ENCODE results near the gene GIPC1. TPM values are rescaled to one million over a fixed set of nuclear protein-coding genes. Genes with fewer than 3 reads are reported as not detected.

Gene GIPC1
- polyA plus RNA-seq, 2 of the 4 experiments (the other 2 are of a cell fraction): 52.9 to 86.4 TPM

- Histone ChIP-seq H3K9me3 (no peaks in the 10 kb centered on the region), H3K27ac (peak overlapping the region; percentile 52 to 84; a peak in 2 of 6 replicates), H3K4me3 (no peak overlapping the region), H3K4me1 (peaks cover 35% of the 10 kb centered on the region), H3K4me2 (peak overlapping the region; percentile 61; the same call in 1 of the 3 replicates)
- POLR2A ChIA-PET: no interaction called here
- ATAC-seq (peak; percentile 4 to 8; a peak in 3 of 6 replicates), DNase-seq (ENCODE audit: low read depth in 1 of 2, low spot score in 1 of 2) (no peak), FAIRE-seq (no peak)
- CTCF ChIA-PET: interaction anchor here (0.7 to 1.2 kb wide), 2 partner anchors 8 to 30 kb away, joined by 3 read pairs; no protein-coding TSS in a partner anchor
- TF ChIP-seq TFCP2L1 (CRISPR knock-in tag; IDR thresholded peaks at IDR 0.05) (no peak), RNF2 (IDR thresholded peaks at IDR 0.05; ENCODE audit: borderline replicate concordance, low read depth) (no peak), RCOR1 (IDR thresholded peaks at IDR 0.05; ENCODE audit: low read depth, low read length) (no peak), CBX2 (IDR thresholded peaks at IDR 0.05; ENCODE audit: borderline replicate concordance, low read depth) (no peak), JUNB (IDR thresholded peaks at IDR 0.05) (no peak), CHD2 (IDR thresholded peaks at IDR 0.05; ENCODE audit: low read length, partially characterized antibody) (no peak), NPAS2 (CRISPR knock-in tag; IDR thresholded peaks at IDR 0.05; ENCODE audit: borderline replicate concordance) (no peak), ZNF302 (CRISPR knock-in tag; IDR thresholded peaks at IDR 0.05) (no peak), E2F6 (IDR thresholded peaks at IDR 0.05; ENCODE audit: borderline replicate concordance, low read depth) (no peak), ZC3H11A (IDR thresholded peaks at IDR 0.05) (no peak)
- WGBS (ENCODE audit: missing lambda C conversion rate): 78% methylated on average over 12 of the region's 12 CpGs
These were observed 21.1 kb downstream of the GIPC1 start for GRCh38 chr19:14474827-14475226.

- DNase-seq (ENCODE audit: low read depth in 1 of 2, low spot score in 1 of 2) (no peak), ATAC-seq (no peak), FAIRE-seq (no peak)
- Histone ChIP-seq H3K4me1 (peaks cover 35% of the 10 kb centered on the region), H3K4me3 (no peak overlapping the region), H3K27ac (no peak overlapping the region; a peak in 1 of 6 replicates), H3K9me3 (no peaks in the 10 kb centered on the region), H3K4me2 (no peak overlapping the region)
- POLR2A ChIA-PET: no interaction called here
- CTCF ChIA-PET: no interaction called here
- WGBS (ENCODE audit: missing lambda C conversion rate): 97% methylated on average over 16 of the region's 53 CpGs
- TF ChIP-seq FOSL2 (IDR thresholded peaks at IDR 0.05) (no peak), FOSL2 (CRISPR knock-in tag; IDR thresholded peaks at IDR 0.05) (no peak), POLR2AphosphoS2 (conservative IDR thresholded peaks at IDR 0.05; ENCODE audit: low read length) (no peak), CTCF (IDR thresholded peaks at IDR 0.05) (no peak), HOXA7 (CRISPR knock-in tag; IDR thresholded peaks at IDR 0.05) (no peak), E2F6 (IDR thresholded peaks at IDR 0.05; ENCODE audit: borderline replicate concordance, low read depth) (no peak)
These were observed 21.8 kb downstream of the GIPC1 start for GRCh38 chr19:14473978-14474578.

- no peaks in the 10 kb centered on the region for H3K9me3 ChIP-seq
- ChIA-PET CTCF (interaction anchor here (0.5 to 2.6 kb wide), 15 partner anchors 12 to 337 kb away, joined by 3 to 12 read pairs (median 4); partner anchors contain the start of genes ASF1B and PKN1), POLR2A (no interaction called here)
- DNase-seq (ENCODE audit: low read depth in 1 of 2, low spot score in 1 of 2) (no peak), ATAC-seq (no peak), FAIRE-seq (no peak)
- H3K4me2 ChIP-seq: no peak overlapping the region
- H3K27ac ChIP-seq: no peak overlapping the region
- peaks cover 35% of the 10 kb centered on the region for H3K4me1 ChIP-seq
- H3K4me3 ChIP-seq: no peak overlapping the region
- WGBS (ENCODE audit: missing lambda C conversion rate): 96% methylated on average over 79 of the region's 97 CpGs
- no peak for TF ChIP-seq JUNB (IDR thresholded peaks at IDR 0.05)
- no peak for TF ChIP-seq CTCF (IDR thresholded peaks at IDR 0.05)
- no peak for TF ChIP-seq RFX5 (IDR thresholded peaks at IDR 0.05)
- no peak for TF ChIP-seq NR3C1 (IDR thresholded peaks at IDR 0.05)
- no peak for TF ChIP-seq MYC (IDR thresholded peaks at IDR 0.05; ENCODE audit: borderline replicate concordance, low read length)
- TF ChIP-seq CBX8 (IDR thresholded peaks at IDR 0.05): no peak
- no peak for TF ChIP-seq ELK1 (IDR thresholded peaks at IDR 0.05; ENCODE audit: low read depth, low read length)
These were observed 22.6 kb downstream of the GIPC1 start for GRCh38 chr19:14473073-14473977.

All from A549 (cell line).